ENCODE results near the gene ALDH7A1.
A peak's percentile ranks its signal among the peaks of the same experiment; 100 is the strongest.

- TF ChIP-seq POLR2A (IDR thresholded peaks at IDR 0.05; ENCODE audit: extremely low read depth, insufficient read length), result no peak
- TF ChIP-seq CTCF (IDR thresholded peaks at IDR 0.05; ENCODE audit: low read depth, low read length), result peak; percentile 77
Measured at GRCh38 chr5:126544087-126544740, 50.8 kb downstream of the ALDH7A1 start.

Data from NB4 (cell line).